Spleen (tissue), 11 donors: Measurements from ENCODE around the gene IL23A. TPM values are rescaled to one million over a fixed set of nuclear protein-coding genes. Genes with fewer than 3 reads are reported as not detected.
"Not testable (repeated sequence)": the region's sequence is repeated elsewhere in the genome, so short reads cannot be mapped to it uniquely, and the experiment has no call there.

Experiments used
- DNase-seq: peaks from one replicate; pipeline ENCODE4 v3.0.0-alpha.2; 2020
- H3K27ac ChIP-seq, 8 donors: fragments of 200-600 bp; sonication (generic) in 7 of 8; 1 replicate in 4 of 8; 2 replicates in 4 of 8; pipeline versions ENCODE4 v1.5.0 to v1.8.0; 2016 to 2021; ENCODE audit warnings: inconsistent platforms in 4 of 8, mild to moderate bottlenecking in 4 of 8, moderate library complexity in 1 of 8
- H3K27me3 ChIP-seq, 7 donors: fragments of 200-600 bp; sonication (generic) in 6 of 7; replicated peaks in 1 of 7; 1 replicate in 4 of 7; 2 replicates in 3 of 7; pipeline versions ENCODE4 v1.5.0 to v1.8.0; 2016 to 2021; ENCODE audit warnings: inconsistent platforms in 3 of 7, mild to moderate bottlenecking in 1 of 7
- H3K36me3 ChIP-seq, 6 donors: fragments of 200-600 bp; sonication (generic) in 5 of 6; 1 replicate in 4 of 6; 2 replicates in 2 of 6; pipeline versions ENCODE4 v1.5.0 to v1.8.0; 2016 to 2021; ENCODE audit warnings: inconsistent platforms in 2 of 6
- H3K4me1 ChIP-seq, 6 donors: fragments of 200-600 bp; sonication (generic) in 5 of 6; 1 replicate in 3 of 6; 2 replicates in 3 of 6; pipeline versions ENCODE4 v1.5.0 to v1.8.0; 2016 to 2021; ENCODE audit warnings: inconsistent platforms in 3 of 6
- H3K4me3 ChIP-seq, 8 donors: fragments of 200-600 bp; sonication (generic) in 7 of 8; 1 replicate in 4 of 8; 2 replicates in 4 of 8; pipeline versions ENCODE4 v1.5.0 to v1.8.0; 2016 to 2021; ENCODE audit warnings: inconsistent platforms in 4 of 8, mild to moderate bottlenecking in 4 of 8, moderate library complexity in 2 of 8
- H3K9me3 ChIP-seq, 8 donors: fragments of 200-600 bp; sonication (generic) in 7 of 8; 1 replicate in 4 of 8; 2 replicates in 4 of 8; pipeline versions ENCODE4 v1.5.0 to v1.8.0; 2016 to 2021; ENCODE audit warnings: inconsistent platforms in 4 of 8
- CTCF ChIP-seq, 11 experiments: fragments of 200-600 bp in 7 of 11; fragments of 450-650 bp in 4 of 11; sonication (generic) in 4 of 11; IDR thresholded peaks in 8 of 11; conservative IDR thresholded peaks in 3 of 11; 1 replicate in 7 of 11; 2 replicates in 4 of 11; pipeline versions ENCODE4 v1.4.0 to v1.8.0; 2016 to 2021; ENCODE audit warnings: antibody characterized with exemption in 11 of 11, inconsistent platforms in 4 of 11, mild to moderate bottlenecking in 1 of 11
- POLR2A ChIP-seq, 3 donors: fragments of 450-650 bp; IDR thresholded peaks; one replicate each; pipeline ENCODE4 v1.5.1; 2017; ENCODE audit warnings: antibody characterized with exemption in 3 of 3, mild to moderate bottlenecking in 1 of 3
- POLR2AphosphoS5 ChIP-seq, 3 donors: sonication (generic); formaldehyde crosslinking; IDR thresholded peaks; one replicate each; pipeline ENCODE4 v1.5.1; 2017; ENCODE audit warnings: antibody characterized with exemption in 3 of 3
- WGBS, 5 donors: extraction: QIAGEN DNeasy Blood & Tissue Kit in 3 of 5; methylation state at CpG; one replicate each; pipeline versions ENCODE4 v1.1.5 to v1.1.7; 2013 to 2018; 5-methylcytosine and 5-hydroxymethylcytosine counted together
- intact Hi-C: fragments of 100-400 bp; cut with DNase I; formaldehyde crosslinking; loops from one replicate; pipeline ENCODE4 v1.15.0; 2023; ENCODE audit warnings: low total_unique reads
- polyA plus RNA-seq, 3 donors: library from polyadenylated mRNA; stranded (reverse); fragments of 200-250 nt; gene quantifications; one replicate each; pipeline ENCODE4 v1.2.1, GENCODE V29; 2013
- total RNA-seq, 7 donors: library from RNA; depleted of rRNA in 3 of 7; stranded (reverse); fragments of >200 nt in 3 of 7; fragmentation: NEBNext Ultra II Directional in 4 of 7; extraction: Animal tissue kit (Norgen Biotek cat#: 25700) in 4 of 7; gene quantifications; one replicate each; pipeline versions ENCODE4 v1.1.0 to v1.2.1, GENCODE V29; 2016 to 2021
- donor health status: healthy with polysubstance abuse.
- donor health status: DM: no; HTN: no; CAD: no; lungs with moderate emphysema.
- donor health status: DM: no; HTN: no; CAD: no.
- donor health status: Bipolar disorder and iron deficiency.
- donor health status: healthy.
- donor health status: DM: no; HTN: no; CAD: no.
- donor health status: DM: yes; HTN: yes; CAD: no.

The IL23A gene
- total and polyA plus RNA-seq, 10 donors, result 1.1 to 4.5 (median 2.2) TPM

GRCh38 chr12:56317675-56318074 lies 21.0 kb upstream of the IL23A start:
- no peak for DNase-seq
- no peaks in the 10 kb centered on the region for H3K27me3 ChIP-seq
- TF ChIP-seq CTCF (IDR thresholded peaks at IDR 0.05 in 8 of 11, conservative IDR thresholded peaks at IDR 0.05 in 3 of 11), result no peak
- no peak for TF ChIP-seq POLR2AphosphoS5 (IDR thresholded peaks at IDR 0.05)
- TF ChIP-seq POLR2A (IDR thresholded peaks at IDR 0.05), result no peak
- intact Hi-C loops, result no loop called here
- H3K4me1 ChIP-seq, result peaks cover 6 to 30% (median 21%) of the 10 kb centered on the region in 6 donors
- H3K27ac ChIP-seq, result no peak overlapping the region
- WGBS, 5 donors, result 92 to 100% (median 96%) methylated on average over 3 of the region's 3 CpGs
- no peak overlapping the region for H3K4me3 ChIP-seq
- peaks cover 0 to 71% (median 38%) of the 10 kb centered on the region in 6 donors for H3K36me3 ChIP-seq
- H3K9me3 ChIP-seq, result no peaks in the 10 kb centered on the region

- no peak overlapping the region for H3K4me3 ChIP-seq
- intact Hi-C loops, result no loop called here
- peaks cover 3 to 12% (median 7%) of the 10 kb centered on the region in 6 donors for H3K4me1 ChIP-seq
- H3K36me3 ChIP-seq, result peaks cover 0 to 84% (median 66%) of the 10 kb centered on the region in 6 donors
- no peak for DNase-seq
- no peaks in the 10 kb centered on the region for H3K27me3 ChIP-seq
- TF ChIP-seq CTCF (IDR thresholded peaks at IDR 0.05 in 8 of 11, conservative IDR thresholded peaks at IDR 0.05 in 3 of 11) (no peak), POLR2A (IDR thresholded peaks at IDR 0.05) (no peak), POLR2AphosphoS5 (IDR thresholded peaks at IDR 0.05) (no peak)
- no peak overlapping the region for H3K27ac ChIP-seq
- H3K9me3 ChIP-seq, result no peaks in the 10 kb centered on the region
- 63 to 95% (median 84%) methylated on average over 2 of the region's 2 CpGs for WGBS, 5 donors
Observed at GRCh38 chr12:56321027-56321426, 17.7 kb upstream of the IL23A start.

GRCh38 chr12:56321610-56322009 lies 17.1 kb upstream of the IL23A start:
- intact Hi-C loops, H3K27ac ChIP-seq, H3K4me3 ChIP-seq, DNase-seq, H3K4me1 ChIP-seq, H3K9me3 ChIP-seq, H3K27me3 ChIP-seq: not testable (repeated sequence)
- peaks cover 0 to 90% (median 72%) of the 10 kb centered on the region in 6 donors for H3K36me3 ChIP-seq
- WGBS, 5 donors, result 89 to 96% (median 93%) methylated on average over 8 of the region's 8 CpGs

- WGBS, 5 donors, result 91 to 95% (median 93%) methylated on average over 6 of the region's 6 CpGs
- no peak for TF ChIP-seq POLR2A (IDR thresholded peaks at IDR 0.05)
- TF ChIP-seq POLR2AphosphoS5 (IDR thresholded peaks at IDR 0.05), result no peak
- no peaks in the 10 kb centered on the region for H3K4me1 ChIP-seq
- H3K36me3 ChIP-seq, result peaks cover 0 to 97% (median 87%) of the 10 kb centered on the region in 6 donors
- no peaks in the 10 kb centered on the region for H3K27me3 ChIP-seq
- no peak overlapping the region for H3K4me3 ChIP-seq
- intact Hi-C loops, result no loop called here
- H3K9me3 ChIP-seq, result no peaks in the 10 kb centered on the region
- H3K27ac ChIP-seq, result no peak overlapping the region
- peak; percentile 9 for DNase-seq
Observed at GRCh38 chr12:56324206-56324605, 14.5 kb upstream of the IL23A start.

GRCh38 chr12:56326126-56326525 lies 12.6 kb upstream of the IL23A start:
- peaks cover 0 to 78% (median 72%) of the 10 kb centered on the region in 6 donors for H3K36me3 ChIP-seq
- no peak overlapping the region for H3K27ac ChIP-seq
- no peak for TF ChIP-seq POLR2A (IDR thresholded peaks at IDR 0.05)
- no peak for TF ChIP-seq POLR2AphosphoS5 (IDR thresholded peaks at IDR 0.05)
- TF ChIP-seq CTCF (IDR thresholded peaks at IDR 0.05 in 8 of 11, conservative IDR thresholded peaks at IDR 0.05 in 3 of 11), result no peak
- H3K4me3 ChIP-seq, result no peak overlapping the region
- no peaks in the 10 kb centered on the region for H3K4me1 ChIP-seq
- DNase-seq, result peak; percentile 58
- intact Hi-C loops, result no loop called here
- no peaks in the 10 kb centered on the region for H3K9me3 ChIP-seq
- 96 to 97% (median 97%) methylated on average over 8 of the region's 8 CpGs for WGBS, 5 donors
- no peaks in the 10 kb centered on the region for H3K27me3 ChIP-seq
